Inferior parietal cortex (tissue), 1 donor: ENCODE measurements around the gene OVOL2.

ENCODE experiments used
- DNase-seq: peaks from one replicate; pipeline ENCODE4 v3.0.0-alpha.2; 2016; ENCODE audit errors: extremely low spot score

The OVOL2 gene

DNA sequence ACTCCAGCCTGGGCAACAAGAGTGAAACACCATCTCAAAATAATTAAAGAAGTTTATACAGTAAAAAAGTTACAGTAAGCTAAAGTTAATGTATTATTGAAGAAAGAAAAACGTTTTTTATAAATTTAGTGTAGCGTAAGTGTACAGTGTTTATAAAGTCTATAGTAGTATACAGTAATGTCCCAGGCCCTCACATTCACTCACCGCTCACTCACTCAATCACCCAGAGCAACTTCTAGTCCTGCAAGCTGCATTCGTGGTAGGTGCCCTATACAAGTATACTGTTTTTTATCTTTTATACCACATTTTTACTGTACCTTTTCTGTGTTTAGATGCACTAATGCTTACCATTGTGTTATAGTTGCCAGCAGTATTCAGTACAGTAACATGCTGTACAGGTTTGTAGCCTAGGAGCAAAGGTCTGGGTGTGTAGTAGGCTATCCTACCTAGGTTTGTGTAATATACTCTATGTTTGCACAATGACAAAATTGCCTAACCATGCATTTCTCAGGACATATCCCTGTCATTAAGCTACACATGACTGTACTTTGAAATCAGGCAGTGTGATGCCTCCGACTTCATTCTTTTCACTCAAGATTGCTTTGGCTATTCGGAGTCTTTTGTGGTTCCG is 72.2 kb downstream of the OVOL2 start:
- no peak for DNase-seq

DNA sequence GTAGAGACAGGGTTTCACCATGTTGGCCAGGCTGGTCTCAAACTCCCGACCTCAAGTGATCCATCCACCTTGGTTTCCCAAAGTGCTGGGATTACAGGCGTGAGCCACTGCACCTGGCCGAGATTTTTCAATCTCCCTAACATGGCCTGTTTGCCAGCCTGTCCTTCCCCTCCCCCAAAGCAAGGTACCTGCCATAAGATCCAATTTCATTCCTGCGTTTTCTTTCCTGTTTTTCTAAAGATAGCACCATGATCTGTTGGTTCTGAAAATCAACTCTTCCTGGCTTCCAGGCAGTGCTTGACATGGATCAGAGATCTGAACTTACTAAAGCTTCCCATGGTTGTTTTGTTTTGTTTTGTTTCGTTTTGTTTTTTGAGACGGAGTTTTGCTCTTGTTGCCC is 81.4 kb downstream of the OVOL2 start:
- no peak for DNase-seq
